HCT116 (cell line): ENCODE data around the gene NPLOC4. TPM values are rescaled to one million over a fixed set of nuclear protein-coding genes. Genes with fewer than 3 reads are reported as not detected.

Source experiments
- ATAC-seq: fragments of 200-7000 bp; cut with Tn5 transposase; 2 replicates; pipeline ENCODE4 v1.9.1; 2020; ENCODE audit warnings: mild to moderate bottlenecking, moderate library complexity
- BruUV-seq: library from RNA; stranded (reverse); fragments of 400-500 nt; replicated peaks from 2 replicates; lab custom pipeline; 2021; lab: Mats Ljungman, UMichigan
- CTCF ChIA-PET: fragments of 300-600 bp; sonication (Branson Sonifier 250); formaldehyde crosslinking; loops from one replicate; lab custom pipeline; 2021; ENCODE audit warnings: antibody characterized with exemption; lab: Charles Lee
- POLR2A ChIA-PET: fragments of 300-600, 350-600 bp; sonication (Branson Sonifier 250); formaldehyde crosslinking; loops from one replicate; lab custom pipeline; 2021; ENCODE audit warnings: antibody characterized with exemption; lab: Charles Lee
- RAD21 ChIA-PET, 2 experiments: fragments of 300-600 bp; sonication (Branson Sonifier 250); formaldehyde crosslinking; loops; one replicate each; lab custom pipeline; 2023; ENCODE audit warnings: low total read pairs in 2 of 2; ENCODE audit not compliant: uncharacterized antibody in 2 of 2, unreplicated experiment in 2 of 2, low non-redundant PET in 1 of 2; lab: Charles Lee
- DNase-seq: peaks from one replicate; pipeline ENCODE4 v3.0.0-alpha.2; 2010; ENCODE audit warnings: low read depth, low spot score
- H2AFZ ChIP-seq: fragments of 200-600 bp; shearing (Covaris generic), sonication (generic); 2 replicates; pipeline ENCODE4 v1.6.1; 2017; ENCODE audit warnings: low read depth, mixed run types, mixed read lengths, antibody characterized with exemption, low read length; ENCODE audit not compliant: poor library complexity, severe bottlenecking
- H3K27ac ChIP-seq: 2 replicates; pipeline ENCODE4 v1.5.1; 2012; ENCODE audit warnings: low read depth, low read length
- H3K27me3 ChIP-seq: fragments of 200-600 bp; sonication (generic); 2 replicates; pipeline ENCODE4 v1.6.1; 2016; ENCODE audit warnings: mixed run types, low read length, mixed read lengths; ENCODE audit not compliant: insufficient read depth
- H3K36me3 ChIP-seq, 2 experiments: fragments of 200-500 bp in 1 of 2; fragments of 200-600 bp in 1 of 2; sonication (Bioruptor generic) in 1 of 2; sonication (generic) in 1 of 2; 2 replicates each; pipeline versions ENCODE4 v1.5.1 to v1.6.1; 2014 to 2016; ENCODE audit warnings: low read length in 2 of 2, inconsistent platforms in 1 of 2, mixed read lengths in 1 of 2, mixed run types in 1 of 2; ENCODE audit not compliant: insufficient read depth in 2 of 2, control insufficient read depth in 1 of 2
- H3K4me1 ChIP-seq, 2 experiments: fragments of 200-600 bp in 1 of 2; sonication (generic) in 1 of 2; 2 replicates each; pipeline versions ENCODE4 v1.5.1 to v1.6.1; 2012 to 2017; ENCODE audit warnings: low read length in 2 of 2, inconsistent platforms in 1 of 2, mild to moderate bottlenecking in 1 of 2, mixed read lengths in 1 of 2, mixed run types in 1 of 2, moderate library complexity in 1 of 2; ENCODE audit not compliant: insufficient read depth in 2 of 2, control insufficient read depth in 1 of 2
- H3K4me2 ChIP-seq: fragments of 200-600 bp; sonication (generic); 2 replicates; pipeline ENCODE4 v1.6.1; 2017; ENCODE audit warnings: mixed run types, low read length, mixed read lengths
- H3K4me3 ChIP-seq, 2 experiments: fragments of 200-600 bp in 1 of 2; sonication (generic) in 1 of 2; replicated peaks in 1 of 2; 2 replicates each; pipeline ENCODE4 v1.5.1; 2011 to 2016; ENCODE audit warnings: low read length in 2 of 2, control low read depth in 1 of 2, low read depth in 1 of 2, mild to moderate bottlenecking in 1 of 2, mixed read lengths in 1 of 2, mixed run types in 1 of 2
- H3K79me2 ChIP-seq: fragments of 200-600 bp; sonication (generic); 2 replicates; pipeline ENCODE4 v1.6.1; 2017; ENCODE audit warnings: mild to moderate bottlenecking, mixed run types, low read length, moderate library complexity, mixed read lengths; ENCODE audit not compliant: insufficient read depth
- H3K9ac ChIP-seq: fragments of 200-600 bp; sonication (generic); 2 replicates; pipeline ENCODE4 v1.6.1; 2016; ENCODE audit warnings: low read length, mixed read lengths
- H3K9me2 ChIP-seq: fragments of 200-600 bp; sonication (generic), shearing (Covaris generic); 2 replicates; pipeline ENCODE4 v1.6.1; 2017; ENCODE audit warnings: mixed run types, mild to moderate bottlenecking, moderate library complexity; ENCODE audit not compliant: insufficient read depth
- H3K9me3 ChIP-seq, 2 experiments: fragments of 200-500 bp in 1 of 2; fragments of 200-600 bp in 1 of 2; sonication (Bioruptor generic) in 1 of 2; sonication (generic) in 1 of 2; 2 replicates each; pipeline ENCODE4 v1.6.1; 2014 to 2017; ENCODE audit warnings: low read length in 2 of 2, mixed read lengths in 2 of 2, inconsistent platforms in 1 of 2, low read depth in 1 of 2, mild to moderate bottlenecking in 1 of 2, mixed run types in 1 of 2, moderate library complexity in 1 of 2; ENCODE audit not compliant: control insufficient read depth in 1 of 2, insufficient read depth in 1 of 2
- H4K20me1 ChIP-seq: fragments of 200-600 bp; sonication (generic), shearing (Covaris generic); 2 replicates; pipeline ENCODE4 v1.6.1; 2017; ENCODE audit warnings: mixed run types, mild to moderate bottlenecking, moderate library complexity; ENCODE audit not compliant: insufficient read depth
- CBX3 ChIP-seq: IDR thresholded peaks from 2 replicates; pipeline ENCODE4 v1.6.1; 2012; ENCODE audit warnings: low read depth
- CEBPB ChIP-seq: IDR thresholded peaks from 2 replicates; pipeline ENCODE4 v1.6.1; 2012; ENCODE audit warnings: low read depth
- EZH2 ChIP-seq: fragments of 200-600 bp; sonication (generic); IDR thresholded peaks from 2 replicates; pipeline ENCODE4 v1.6.1; 2017; ENCODE audit warnings: antibody characterized with exemption, mixed run types
- EZH2phosphoT487 ChIP-seq: fragments of 200-600 bp; IDR thresholded peaks from 2 replicates; pipeline ENCODE4 v1.6.1; 2018; ENCODE audit warnings: antibody characterized with exemption, borderline replicate concordance
- POLR2AphosphoS5 ChIP-seq: IDR thresholded peaks from 2 replicates; pipeline ENCODE4 v1.6.1; 2011; ENCODE audit warnings: mild to moderate bottlenecking, low read depth, low read length, moderate library complexity
- RAD21 ChIP-seq: IDR thresholded peaks from 2 replicates; pipeline ENCODE4 v1.6.1; 2012; ENCODE audit warnings: low read depth, mild to moderate bottlenecking
- REST ChIP-seq: IDR thresholded peaks from 2 replicates; pipeline ENCODE4 v1.6.1; 2012; ENCODE audit warnings: low read depth
- SIN3A ChIP-seq: IDR thresholded peaks from 2 replicates; pipeline ENCODE4 v1.6.1; 2012; ENCODE audit warnings: low read depth
- SP1 ChIP-seq: IDR thresholded peaks from 2 replicates; pipeline ENCODE4 v1.6.1; 2012; ENCODE audit warnings: low read depth
- YY1 ChIP-seq: IDR thresholded peaks from 2 replicates; pipeline ENCODE4 v1.6.1; 2011; ENCODE audit warnings: low read length, low read depth, moderate library complexity, mild to moderate bottlenecking; ENCODE audit not compliant: insufficient replicate concordance; ENCODE audit errors: extremely low read depth
- ZBTB33 ChIP-seq: IDR thresholded peaks from 2 replicates; pipeline ENCODE4 v1.6.1; 2011; ENCODE audit warnings: mild to moderate bottlenecking, low read length, moderate library complexity; ENCODE audit not compliant: insufficient replicate concordance; ENCODE audit errors: extremely low read depth
- ZNF274 ChIP-seq: fragments of 200-500 bp; sonication (Bioruptor generic); IDR thresholded peaks from 2 replicates; pipeline ENCODE4 v1.6.1; 2014; ENCODE audit warnings: mild to moderate bottlenecking, low read depth, low read length, inconsistent platforms
- intact Hi-C: fragments of 100-400 bp; cut with micrococcal nuclease; formaldehyde crosslinking; loops from 2 replicates; pipeline ENCODE4 v1.10.0; 2022
- total RNA-seq: library from RNA; stranded (reverse); gene quantifications from one replicate; pipeline ENCODE4 v1.2.1, GENCODE V29; 2021; ENCODE audit not compliant: unreplicated experiment
- TF ChIP-seq, protein P1 (sequence below): IDR thresholded peaks from 2 replicates; pipeline ENCODE4 v1.6.1; 2012

The NPLOC4 gene
- total RNA-seq, 1 experiment from 2014 or later = 137 TPM

DNA sequence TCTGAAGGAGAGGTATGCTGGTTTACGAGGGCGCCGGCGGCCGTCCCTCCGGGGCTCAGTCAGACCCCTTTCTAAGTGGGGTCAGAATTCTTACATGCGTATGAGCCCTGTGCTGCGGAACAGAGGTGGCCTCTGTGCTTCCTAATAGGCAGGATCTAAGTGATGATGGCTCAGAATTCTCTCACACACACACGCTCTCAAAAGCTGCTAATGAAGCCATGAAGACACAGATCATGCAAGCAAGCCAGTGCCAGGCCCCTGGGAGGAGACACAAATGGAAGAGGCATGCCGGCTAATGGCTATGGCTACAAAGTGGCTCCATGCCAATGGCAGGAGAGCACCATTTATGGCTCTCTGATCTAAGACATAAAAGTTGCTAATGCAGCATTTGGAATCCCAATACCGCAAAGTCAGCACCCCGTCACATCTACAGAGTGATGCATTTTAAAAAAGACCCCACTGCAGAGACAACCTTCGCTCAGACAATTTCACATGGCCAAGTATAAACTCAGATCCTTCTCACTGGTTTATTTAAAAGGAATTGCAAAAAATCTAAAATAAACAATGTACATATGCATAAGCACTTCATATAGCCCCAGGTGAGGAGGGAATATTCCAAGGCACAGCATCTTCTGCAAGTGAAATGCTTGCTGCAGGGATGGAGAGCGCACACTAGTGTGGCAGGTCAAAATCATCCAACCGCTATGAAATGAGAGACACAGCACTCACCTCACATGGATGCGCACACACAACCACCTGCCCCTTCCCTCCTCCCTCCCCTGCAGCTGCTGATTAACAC lies 24.5 kb downstream of the NPLOC4 start:
- peaks cover 49 to 68% of the 10 kb centered on the region in 2 experiments for H3K36me3 ChIP-seq
- ChIA-PET RAD21 (no interaction called here), CTCF (no interaction called here), POLR2A (no interaction called here)
- no peaks in the 10 kb centered on the region for H3K4me1 ChIP-seq
- BruUV-seq = TSS peak; percentile 21
- ATAC-seq (no peak), DNase-seq (no peak)
- no peaks in the 10 kb centered on the region for H3K9me3 ChIP-seq
- no peaks in the 10 kb centered on the region; the same call in 1 of the 2 replicates for H4K20me1 ChIP-seq
- no peak overlapping the region for H3K4me3 ChIP-seq
- peaks cover 88% of the 10 kb centered on the region for H3K79me2 ChIP-seq
- no peaks in the 10 kb centered on the region for H3K9me2 ChIP-seq
- H3K4me2 ChIP-seq = no peak overlapping the region
- no peak for TF ChIP-seq YY1
- no peak for TF ChIP-seq EZH2
- no peak for TF ChIP-seq ZNF274
- no peak for TF ChIP-seq CEBPB
- no peak for TF ChIP-seq RAD21
- TF ChIP-seq ZBTB33 = no peak
- TF ChIP-seq, protein P1, sequence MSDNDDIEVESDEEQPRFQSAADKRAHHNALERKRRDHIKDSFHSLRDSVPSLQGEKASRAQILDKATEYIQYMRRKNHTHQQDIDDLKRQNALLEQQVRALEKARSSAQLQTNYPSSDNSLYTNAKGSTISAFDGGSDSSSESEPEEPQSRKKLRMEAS = no peak
- TF ChIP-seq CBX3 = no peak
- TF ChIP-seq SIN3A = no peak
- no peak for TF ChIP-seq SP1
- TF ChIP-seq REST = no peak
- TF ChIP-seq POLR2AphosphoS5 = no peak
- TF ChIP-seq EZH2phosphoT487 = no peak
- intact Hi-C loops = no loop called here
- H3K27ac ChIP-seq = no peak overlapping the region
- H2AFZ ChIP-seq = no peak overlapping the region
- H3K27me3 ChIP-seq = no peaks in the 10 kb centered on the region
- H3K9ac ChIP-seq = no peak overlapping the region
